LNCaP clone FGC (cell line): ENCODE data around the gene PIK3R3.
"Not testable (repeated sequence)": the region's sequence is repeated elsewhere in the genome, so short reads cannot be mapped to it uniquely, and the experiment has no call there.

ENCODE experiments used
- DNase-seq: peaks from one replicate; pipeline ENCODE4 v3.0.0-alpha.2; 2011; ENCODE audit warnings: low read depth
- H3K4me3 ChIP-seq: 2 replicates; pipeline ENCODE4 v1.5.1; 2011; ENCODE audit warnings: mild to moderate bottlenecking, low read depth, low read length, control low read depth
- CTCF ChIP-seq: IDR thresholded peaks from 2 replicates; pipeline ENCODE4 v1.5.1; 2012; ENCODE audit warnings: mild to moderate bottlenecking; ENCODE audit not compliant: control insufficient read depth, insufficient read depth; ENCODE audit errors: extremely low read depth

The PIK3R3 gene

GRCh38 chr1:46094471-46095005, 37.9 kb downstream of the PIK3R3 start:
- no peak overlapping the region for H3K4me3 ChIP-seq
- no peak for DNase-seq
- TF ChIP-seq CTCF = no peak

GRCh38 chr1:46093832-46094231, 38.6 kb downstream of the PIK3R3 start:
- not testable (repeated sequence) for H3K4me3 ChIP-seq, DNase-seq

- no peak overlapping the region for H3K4me3 ChIP-seq
- no peak for TF ChIP-seq CTCF
- no peak for DNase-seq
Observed at GRCh38 chr1:46087891-46088290, 44.5 kb downstream of the PIK3R3 start.

- no peak for DNase-seq
- H3K4me3 ChIP-seq = no peak overlapping the region
- no peak for TF ChIP-seq CTCF
Observed at GRCh38 chr1:46086576-46086975, 45.9 kb downstream of the PIK3R3 start.

- no peak for TF ChIP-seq CTCF
- H3K4me3 ChIP-seq = no peak overlapping the region
- DNase-seq = no peak
Observed at GRCh38 chr1:46084553-46085451, 47.6 kb downstream of the PIK3R3 start.

- no peak for DNase-seq
- TF ChIP-seq CTCF = no peak
- H3K4me3 ChIP-seq = no peak overlapping the region
Observed at GRCh38 chr1:46083579-46083978, 48.9 kb downstream of the PIK3R3 start.

GRCh38 chr1:46081619-46082018, 50.8 kb downstream of the PIK3R3 start:
- no peak overlapping the region for H3K4me3 ChIP-seq
- TF ChIP-seq CTCF = no peak
- no peak for DNase-seq
